Measurements from ENCODE around the gene CPSF3.

DNA sequence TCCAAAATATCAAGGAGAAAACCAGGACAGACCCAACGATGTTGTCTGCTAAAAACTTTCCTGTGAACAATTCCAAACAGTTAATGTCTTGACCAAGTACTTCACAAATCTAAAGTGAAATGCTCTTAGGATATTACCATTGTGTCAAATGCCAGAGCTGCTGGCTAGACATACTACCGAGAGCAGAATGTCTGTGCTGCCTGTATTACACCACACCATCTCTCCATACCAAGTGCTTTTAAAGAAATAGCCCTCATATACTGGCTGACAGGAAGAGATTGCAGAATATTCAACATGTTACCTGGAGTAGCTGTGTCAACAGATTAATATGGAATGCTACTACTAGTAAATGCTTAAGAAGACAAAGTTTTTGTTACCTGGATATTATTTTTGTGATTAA, 69.5 kb downstream of the CPSF3 start:
- TF ChIP-seq, protein P1, sequence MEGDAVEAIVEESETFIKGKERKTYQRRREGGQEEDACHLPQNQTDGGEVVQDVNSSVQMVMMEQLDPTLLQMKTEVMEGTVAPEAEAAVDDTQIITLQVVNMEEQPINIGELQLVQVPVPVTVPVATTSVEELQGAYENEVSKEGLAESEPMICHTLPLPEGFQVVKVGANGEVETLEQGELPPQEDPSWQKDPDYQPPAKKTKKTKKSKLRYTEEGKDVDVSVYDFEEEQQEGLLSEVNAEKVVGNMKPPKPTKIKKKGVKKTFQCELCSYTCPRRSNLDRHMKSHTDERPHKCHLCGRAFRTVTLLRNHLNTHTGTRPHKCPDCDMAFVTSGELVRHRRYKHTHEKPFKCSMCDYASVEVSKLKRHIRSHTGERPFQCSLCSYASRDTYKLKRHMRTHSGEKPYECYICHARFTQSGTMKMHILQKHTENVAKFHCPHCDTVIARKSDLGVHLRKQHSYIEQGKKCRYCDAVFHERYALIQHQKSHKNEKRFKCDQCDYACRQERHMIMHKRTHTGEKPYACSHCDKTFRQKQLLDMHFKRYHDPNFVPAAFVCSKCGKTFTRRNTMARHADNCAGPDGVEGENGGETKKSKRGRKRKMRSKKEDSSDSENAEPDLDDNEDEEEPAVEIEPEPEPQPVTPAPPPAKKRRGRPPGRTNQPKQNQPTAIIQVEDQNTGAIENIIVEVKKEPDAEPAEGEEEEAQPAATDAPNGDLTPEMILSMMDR (IDR thresholded peaks at IDR 0.05): no peak
- TF ChIP-seq POLR2A (IDR thresholded peaks at IDR 0.05) (no peak), POLR2AphosphoS5 (IDR thresholded peaks at IDR 0.05; ENCODE audit: insufficient read depth in 1 of 2, low read depth in 1 of 2) (no peak)

Data from vagina (tissue), 2 donors.